Measurements from ENCODE around the gene HPS3. TPM values are rescaled to one million over a fixed set of nuclear protein-coding genes. Genes with fewer than 3 reads are reported as not detected.

Gene HPS3
- total RNA-seq, 1 experiment from 2014 or later = 68.0 TPM

DNA sequence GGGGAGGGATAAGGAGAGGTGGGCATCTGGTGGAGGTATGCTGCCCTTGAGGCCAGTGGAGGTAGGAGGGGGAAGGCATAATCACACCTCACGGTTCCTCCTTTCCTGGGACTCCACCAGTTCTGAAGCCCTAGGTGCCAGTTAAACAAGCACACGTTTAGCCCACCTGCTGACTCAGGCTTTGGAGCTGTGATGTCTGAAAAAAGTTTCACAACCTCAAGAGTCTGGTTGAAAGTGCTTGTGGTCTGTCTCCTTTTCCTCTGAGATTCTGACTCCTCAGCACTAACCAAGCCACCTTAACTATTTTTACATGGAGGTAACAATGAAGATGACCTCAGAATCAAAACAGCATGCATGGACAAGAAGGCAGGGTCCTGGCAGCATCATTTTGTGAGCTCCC, 23.0 kb downstream of the HPS3 start:
- in situ Hi-C loops (cut with HindIII; ENCODE audit: low pct_unique_long_range_greater_than_20kb, low sequenced_read_pairs) (no loop called here), intact Hi-C loops (cut with micrococcal nuclease; ENCODE audit: unreplicated experiment) (no loop called here)
- no TSS peak for BruUV-seq (replicated peaks)
- H3K36me3 ChIP-seq (ENCODE audit: control insufficient read depth, insufficient read depth, low read length) = peaks cover 46% of the 10 kb centered on the region
- H3K4me3 ChIP-seq (ENCODE audit: low read depth in 2 of 2, low read length in 2 of 2) = no peak overlapping the region
- no peaks in the 10 kb centered on the region for H3K9me3 ChIP-seq (ENCODE audit: control insufficient read depth, insufficient read depth, low read depth, low read length)
- POLR2A ChIA-PET = no interaction called here
- no peak for DNase-seq (ENCODE audit: low read depth, low spot score)
- TF ChIP-seq TCF7L2 (IDR thresholded peaks at IDR 0.05; ENCODE audit: low read depth, low read length) = no peak
- TF ChIP-seq SIN3A (IDR thresholded peaks at IDR 0.05; ENCODE audit: borderline replicate concordance, insufficient read depth, low read depth, low read length) = no peak
- TF ChIP-seq, protein P1, sequence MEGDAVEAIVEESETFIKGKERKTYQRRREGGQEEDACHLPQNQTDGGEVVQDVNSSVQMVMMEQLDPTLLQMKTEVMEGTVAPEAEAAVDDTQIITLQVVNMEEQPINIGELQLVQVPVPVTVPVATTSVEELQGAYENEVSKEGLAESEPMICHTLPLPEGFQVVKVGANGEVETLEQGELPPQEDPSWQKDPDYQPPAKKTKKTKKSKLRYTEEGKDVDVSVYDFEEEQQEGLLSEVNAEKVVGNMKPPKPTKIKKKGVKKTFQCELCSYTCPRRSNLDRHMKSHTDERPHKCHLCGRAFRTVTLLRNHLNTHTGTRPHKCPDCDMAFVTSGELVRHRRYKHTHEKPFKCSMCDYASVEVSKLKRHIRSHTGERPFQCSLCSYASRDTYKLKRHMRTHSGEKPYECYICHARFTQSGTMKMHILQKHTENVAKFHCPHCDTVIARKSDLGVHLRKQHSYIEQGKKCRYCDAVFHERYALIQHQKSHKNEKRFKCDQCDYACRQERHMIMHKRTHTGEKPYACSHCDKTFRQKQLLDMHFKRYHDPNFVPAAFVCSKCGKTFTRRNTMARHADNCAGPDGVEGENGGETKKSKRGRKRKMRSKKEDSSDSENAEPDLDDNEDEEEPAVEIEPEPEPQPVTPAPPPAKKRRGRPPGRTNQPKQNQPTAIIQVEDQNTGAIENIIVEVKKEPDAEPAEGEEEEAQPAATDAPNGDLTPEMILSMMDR (IDR thresholded peaks at IDR 0.05) = no peak
- TF ChIP-seq POLR2AphosphoS5 (IDR thresholded peaks at IDR 0.05; ENCODE audit: low read depth, low read length) = no peak
- no peaks in the 10 kb centered on the region for H3K4me1 ChIP-seq (ENCODE audit: control insufficient read depth, insufficient read depth, low read length)
- CTCF ChIA-PET = no interaction called here
- H3K27ac ChIP-seq (ENCODE audit: low read length) = no peak overlapping the region
- H3K27me3 ChIP-seq (ENCODE audit: control insufficient read depth, insufficient read depth, low read length) = no peaks in the 10 kb centered on the region
- ATAC-seq = no peak

GRCh38 chr3:149153402-149153801, 24.0 kb downstream of the HPS3 start:
- ChIA-PET POLR2A (no interaction called here), CTCF (no interaction called here)
- H3K4me1 ChIP-seq (ENCODE audit: control insufficient read depth, insufficient read depth, low read length) = no peaks in the 10 kb centered on the region
- H3K27ac ChIP-seq (ENCODE audit: low read length) = no peak overlapping the region
- no TSS peak for BruUV-seq (replicated peaks)
- in situ Hi-C loops (cut with HindIII; ENCODE audit: low pct_unique_long_range_greater_than_20kb, low sequenced_read_pairs) (no loop called here), intact Hi-C loops (cut with micrococcal nuclease; ENCODE audit: unreplicated experiment) (no loop called here)
- H3K9me3 ChIP-seq (ENCODE audit: control insufficient read depth, insufficient read depth, low read depth, low read length) = no peaks in the 10 kb centered on the region
- peaks cover 56% of the 10 kb centered on the region for H3K36me3 ChIP-seq (ENCODE audit: control insufficient read depth, insufficient read depth, low read length)
- TF ChIP-seq SIN3A (IDR thresholded peaks at IDR 0.05; ENCODE audit: borderline replicate concordance, insufficient read depth, low read depth, low read length) (no peak), REST (IDR thresholded peaks at IDR 0.05; ENCODE audit: insufficient read depth in 1 of 2, low read depth in 2 of 2, low read length in 1 of 2) (no peak), POLR2AphosphoS5 (IDR thresholded peaks at IDR 0.05; ENCODE audit: low read depth, low read length) (no peak), TCF7L2 (IDR thresholded peaks at IDR 0.05; ENCODE audit: low read depth, low read length) (no peak)
- ATAC-seq (no peak), DNase-seq (ENCODE audit: low read depth, low spot score) (no peak)
- no peak overlapping the region for H3K4me3 ChIP-seq (ENCODE audit: low read depth in 2 of 2, low read length in 2 of 2)
- no peaks in the 10 kb centered on the region for H3K27me3 ChIP-seq (ENCODE audit: control insufficient read depth, insufficient read depth, low read length)

- ATAC-seq (no peak), DNase-seq (ENCODE audit: low read depth, low spot score) (no peak)
- intact Hi-C loops (cut with micrococcal nuclease; ENCODE audit: unreplicated experiment) = no loop called here
- peaks cover 73% of the 10 kb centered on the region for H3K36me3 ChIP-seq (ENCODE audit: control insufficient read depth, insufficient read depth, low read length)
- in situ Hi-C loops (cut with HindIII; ENCODE audit: low pct_unique_long_range_greater_than_20kb, low sequenced_read_pairs) = no loop called here
- TF ChIP-seq POLR2AphosphoS5 (IDR thresholded peaks at IDR 0.05; ENCODE audit: low read depth, low read length) = no peak
- TF ChIP-seq SIN3A (IDR thresholded peaks at IDR 0.05; ENCODE audit: borderline replicate concordance, insufficient read depth, low read depth, low read length) = no peak
- TF ChIP-seq TCF7L2 (IDR thresholded peaks at IDR 0.05; ENCODE audit: low read depth, low read length) = no peak
- TF ChIP-seq, protein P1 (IDR thresholded peaks at IDR 0.05) = no peak
- no peak for TF ChIP-seq REST (IDR thresholded peaks at IDR 0.05; ENCODE audit: insufficient read depth in 1 of 2, low read depth in 2 of 2, low read length in 1 of 2)
- H3K9me3 ChIP-seq (ENCODE audit: control insufficient read depth, insufficient read depth, low read depth, low read length) = no peaks in the 10 kb centered on the region
- H3K4me3 ChIP-seq (ENCODE audit: low read depth in 2 of 2, low read length in 2 of 2) = no peak overlapping the region
- H3K27me3 ChIP-seq (ENCODE audit: control insufficient read depth, insufficient read depth, low read length) = no peaks in the 10 kb centered on the region
- H3K27ac ChIP-seq (ENCODE audit: low read length) = no peak overlapping the region
- no TSS peak for BruUV-seq (replicated peaks)
- ChIA-PET CTCF (no interaction called here), POLR2A (interaction anchor here (0.5 kb wide), 1 partner anchor 30 kb away, joined by 3 read pairs; no protein-coding TSS in a partner anchor)
- no peaks in the 10 kb centered on the region for H3K4me1 ChIP-seq (ENCODE audit: control insufficient read depth, insufficient read depth, low read length)
These were observed 31.4 kb downstream of the HPS3 start for GRCh38 chr3:149160754-149161300.

Data from Panc1 (cell line).